NCI-H1436 treated with DMSO at 0.1 percent for 48 hours (cell line): Measurements from ENCODE around the gene TUBB1.
"Not testable (repeated sequence)": the region's sequence is repeated elsewhere in the genome, so short reads cannot be mapped to it uniquely, and the experiment has no call there.

ENCODE experiments used
- DNase-seq: peaks from one replicate; lab custom pipeline; 2025; lab: John Stamatoyannopoulos, UW

The TUBB1 gene

GRCh38 chr20:59006167-59006863 lies 12.9 kb upstream of the TUBB1 start:
- DNase-seq: no peak

- no peak for DNase-seq
Observed at GRCh38 chr20:59006864-59007664, 12.2 kb upstream of the TUBB1 start, which contains the start of gene CTSZ. Gene CTSZ, minus strand, starts transcription at chr20:59007254. Its CDS starts 126 bp downstream, at chr20:59007128.

- DNase-seq: no peak
Observed at GRCh38 chr20:59007665-59008511, 11.3 kb upstream of the TUBB1 start.

GRCh38 chr20:59008715-59009336 lies 10.4 kb upstream of the TUBB1 start:
- no peak for DNase-seq

GRCh38 chr20:59010321-59010994 lies 8.8 kb upstream of the TUBB1 start:
- no peak for DNase-seq

- DNase-seq: no peak
Observed at GRCh38 chr20:59010995-59011873, 8.0 kb upstream of the TUBB1 start.

- not testable (repeated sequence) for DNase-seq
Observed at GRCh38 chr20:59011874-59012157, 7.4 kb upstream of the TUBB1 start.

- DNase-seq: no peak
Observed at GRCh38 chr20:59013031-59013951, 5.9 kb upstream of the TUBB1 start.

- DNase-seq: no peak
Observed at GRCh38 chr20:59013959-59014608, 5.1 kb upstream of the TUBB1 start.

GRCh38 chr20:59014680-59015389 lies 4.4 kb upstream of the TUBB1 start:
- DNase-seq: no peak

GRCh38 chr20:59015411-59015810 lies 3.8 kb upstream of the TUBB1 start:
- no peak for DNase-seq

GRCh38 chr20:59015812-59016711 lies 3.2 kb upstream of the TUBB1 start:
- no peak for DNase-seq

- DNase-seq: no peak
Observed at GRCh38 chr20:59016795-59017492, 2.3 kb upstream of the TUBB1 start.

GRCh38 chr20:59017493-59018231 lies 1.6 kb upstream of the TUBB1 start:
- no peak for DNase-seq

- DNase-seq: no peak
Observed at GRCh38 chr20:59018817-59019216, 412 bp upstream of the TUBB1 start.
